Omental fat pad (tissue), 4 donors: ENCODE measurements around the gene PPP3CA. TPM values are rescaled to one million over a fixed set of nuclear protein-coding genes. Genes with fewer than 3 reads are reported as not detected.

Source experiments
- ATAC-seq: fragments of 150-250 bp; one replicate; pipeline ENCODE4 v1.9.1; 2016; ENCODE audit warnings: mild to moderate bottlenecking, moderate library complexity; ENCODE audit not compliant: low FRiP score
- DNase-seq: peaks from one replicate; pipeline ENCODE4 v3.0.0-alpha.2; 2019; ENCODE audit warnings: low spot score
- total RNA-seq, 4 donors: library from RNA; depleted of rRNA; stranded (reverse); fragments of >200 nt; gene quantifications; one replicate each; pipeline ENCODE4 v1.1.0, GENCODE V29; 2016
- TF ChIP-seq, protein P1 (sequence below), 3 donors: fragments of 450-650 bp; IDR thresholded peaks; one replicate each; pipeline ENCODE4 v1.5.1; 2016 to 2017; ENCODE audit warnings: antibody characterized with exemption in 3 of 3, mild to moderate bottlenecking in 3 of 3, moderate library complexity in 2 of 3

PPP3CA gene
- total RNA-seq, 4 donors from 2014 or later = 29.8 to 56.6 (median 35.3) TPM

DNA sequence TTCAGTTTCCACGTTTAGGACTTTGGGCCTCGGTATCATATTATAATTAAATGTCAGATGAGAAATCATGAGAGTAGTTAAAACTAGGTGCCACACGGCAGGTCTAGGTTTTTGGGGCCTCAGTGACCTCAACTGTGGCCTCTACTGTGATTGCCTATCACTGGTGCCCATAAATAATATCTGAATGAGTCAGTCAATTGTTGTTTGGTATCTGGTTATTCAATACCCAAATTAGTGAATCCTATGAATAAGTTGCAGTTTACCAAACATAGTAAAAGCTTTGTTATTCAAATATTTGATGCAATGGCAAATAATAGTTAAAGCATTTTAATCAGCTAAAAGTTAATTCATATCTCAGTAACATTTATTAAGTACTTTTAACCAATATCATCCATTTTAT, 188.8 kb downstream of the PPP3CA start:
- DNase-seq = no peak
- TF ChIP-seq, protein P1, sequence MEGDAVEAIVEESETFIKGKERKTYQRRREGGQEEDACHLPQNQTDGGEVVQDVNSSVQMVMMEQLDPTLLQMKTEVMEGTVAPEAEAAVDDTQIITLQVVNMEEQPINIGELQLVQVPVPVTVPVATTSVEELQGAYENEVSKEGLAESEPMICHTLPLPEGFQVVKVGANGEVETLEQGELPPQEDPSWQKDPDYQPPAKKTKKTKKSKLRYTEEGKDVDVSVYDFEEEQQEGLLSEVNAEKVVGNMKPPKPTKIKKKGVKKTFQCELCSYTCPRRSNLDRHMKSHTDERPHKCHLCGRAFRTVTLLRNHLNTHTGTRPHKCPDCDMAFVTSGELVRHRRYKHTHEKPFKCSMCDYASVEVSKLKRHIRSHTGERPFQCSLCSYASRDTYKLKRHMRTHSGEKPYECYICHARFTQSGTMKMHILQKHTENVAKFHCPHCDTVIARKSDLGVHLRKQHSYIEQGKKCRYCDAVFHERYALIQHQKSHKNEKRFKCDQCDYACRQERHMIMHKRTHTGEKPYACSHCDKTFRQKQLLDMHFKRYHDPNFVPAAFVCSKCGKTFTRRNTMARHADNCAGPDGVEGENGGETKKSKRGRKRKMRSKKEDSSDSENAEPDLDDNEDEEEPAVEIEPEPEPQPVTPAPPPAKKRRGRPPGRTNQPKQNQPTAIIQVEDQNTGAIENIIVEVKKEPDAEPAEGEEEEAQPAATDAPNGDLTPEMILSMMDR (IDR thresholded peaks at IDR 0.05) = no peak
- no peak for ATAC-seq

DNA sequence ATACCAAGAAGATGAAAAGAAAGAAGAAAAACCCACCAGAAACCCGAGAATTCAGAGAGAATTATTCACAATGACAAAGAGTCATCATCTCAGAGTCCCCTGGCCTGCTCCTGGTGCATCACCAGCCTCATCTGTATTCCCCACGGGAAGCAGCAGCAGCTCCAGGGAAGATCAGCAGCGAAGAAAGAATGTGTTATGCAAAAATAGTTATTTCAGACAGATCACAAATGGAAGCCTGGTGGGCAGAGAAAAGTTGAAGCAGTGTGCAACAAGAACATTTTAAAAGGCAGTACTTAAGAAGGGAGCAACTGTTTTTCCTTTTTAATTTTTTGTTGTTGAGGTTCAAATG, 189.2 kb downstream of the PPP3CA start:
- ATAC-seq = no peak
- TF ChIP-seq, protein P1 (IDR thresholded peaks at IDR 0.05) = no peak
- DNase-seq = no peak

DNA sequence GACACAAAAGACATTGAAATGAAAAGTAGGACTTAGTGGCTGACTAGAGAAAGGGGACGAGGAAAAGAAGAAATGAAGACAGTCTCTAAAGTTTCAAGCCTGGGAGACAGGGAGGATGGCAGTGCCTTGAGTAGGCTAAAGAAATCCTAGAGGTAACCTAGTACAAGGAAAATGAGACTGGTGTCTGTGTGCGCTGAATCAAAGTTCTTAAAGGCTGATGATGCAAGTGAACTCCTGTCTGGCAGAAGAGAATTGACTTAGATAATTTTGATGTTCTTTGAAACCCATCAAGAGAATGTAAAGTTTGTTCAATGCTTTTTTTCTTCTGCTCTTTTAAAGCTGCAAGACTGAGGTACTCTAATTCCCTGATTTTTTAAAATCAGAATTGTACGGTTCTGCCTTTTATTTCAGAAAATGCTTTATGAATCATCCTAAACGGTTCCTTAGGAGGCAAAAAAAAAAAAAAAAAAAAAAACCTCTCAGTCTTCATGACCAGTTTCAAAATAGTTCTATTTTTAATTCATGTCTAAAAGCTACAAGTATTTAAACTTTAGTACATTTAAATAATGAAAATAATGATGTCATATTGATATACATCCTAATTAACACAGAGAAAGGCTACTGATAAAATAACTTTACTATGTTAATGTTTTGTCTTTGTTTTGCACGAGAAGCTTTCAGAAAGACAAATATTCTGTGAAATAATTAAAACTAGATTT, 189.8 kb downstream of the PPP3CA start:
- no peak for DNase-seq
- ATAC-seq = no peak
- TF ChIP-seq, protein P1 (IDR thresholded peaks at IDR 0.05) = no peak

DNA sequence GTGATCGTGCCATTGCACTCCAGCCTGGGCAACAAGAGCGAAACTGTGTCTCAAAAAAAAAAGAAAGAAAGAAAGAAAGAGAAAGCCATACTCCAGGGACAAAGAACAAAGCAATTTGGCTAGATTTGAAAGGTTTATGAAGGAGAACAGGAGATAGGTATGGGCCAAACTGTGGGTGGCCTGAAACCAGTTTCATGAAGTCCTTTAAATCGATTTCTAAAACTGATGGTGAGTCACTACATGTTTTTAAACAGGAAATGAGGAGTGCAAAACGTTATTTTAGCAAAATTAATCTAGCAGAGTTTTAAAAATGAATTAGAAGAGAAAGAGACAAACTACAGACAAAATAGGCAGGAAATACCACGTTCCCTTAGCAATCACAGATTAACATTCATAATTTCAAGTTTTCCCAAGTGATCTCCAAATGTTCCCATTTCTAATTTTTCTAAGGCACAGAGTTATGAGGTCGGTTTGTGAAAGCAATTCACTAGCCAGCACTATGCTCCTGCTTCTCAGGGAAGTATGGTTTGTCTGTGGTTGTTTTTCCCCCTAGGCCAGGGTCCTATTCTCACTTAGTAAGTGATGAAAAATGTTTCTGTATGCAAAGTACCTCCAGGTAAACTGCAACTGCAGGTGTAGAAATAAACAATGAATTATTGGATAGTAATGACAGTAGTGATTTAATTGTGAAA, 190.6 kb downstream of the PPP3CA start:
- ATAC-seq (no peak), DNase-seq (no peak)
- TF ChIP-seq, protein P1 (IDR thresholded peaks at IDR 0.05) = no peak

DNA sequence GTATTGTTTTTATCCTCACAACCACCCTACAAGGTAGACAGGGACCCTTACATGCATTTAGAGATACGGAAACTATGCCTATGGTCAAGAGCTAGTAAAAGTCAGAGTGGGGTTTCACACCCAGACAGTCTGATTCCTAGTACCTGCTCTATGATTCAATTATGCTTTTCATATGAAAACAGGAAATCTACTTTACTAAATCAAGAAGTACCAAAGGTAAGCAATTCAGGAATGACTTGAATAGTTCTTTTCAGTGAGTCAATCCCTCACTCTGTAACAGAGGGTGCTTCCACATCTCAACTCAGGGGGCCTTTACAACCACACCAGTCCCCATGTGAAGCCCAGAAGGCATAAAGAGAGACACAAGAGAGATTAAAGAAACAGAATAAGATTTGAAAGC, 191.4 kb downstream of the PPP3CA start:
- DNase-seq = no peak
- no peak for ATAC-seq
- TF ChIP-seq, protein P1 (IDR thresholded peaks at IDR 0.05) = no peak

DNA sequence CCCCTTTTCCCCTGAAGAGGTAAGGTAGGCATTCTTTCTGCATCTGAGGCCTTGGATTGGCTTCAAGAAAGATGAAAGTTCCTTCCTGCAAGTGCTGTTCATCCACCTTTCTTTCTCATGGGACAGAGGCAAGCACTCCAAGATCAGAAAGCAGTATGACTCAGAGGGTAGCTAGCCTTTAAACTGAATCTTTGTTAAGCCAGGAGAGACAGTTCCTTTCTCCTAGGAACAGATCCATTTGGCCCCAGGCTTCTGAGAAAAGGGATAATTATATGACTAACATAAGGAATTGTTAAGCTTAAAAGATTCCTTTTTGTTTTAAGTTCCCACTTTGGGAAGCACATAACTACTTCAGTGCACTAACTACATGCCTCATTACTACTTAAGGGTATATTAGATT, 192.0 kb downstream of the PPP3CA start:
- TF ChIP-seq, protein P1 (IDR thresholded peaks at IDR 0.05) = no peak
- ATAC-seq (no peak), DNase-seq (no peak)

DNA sequence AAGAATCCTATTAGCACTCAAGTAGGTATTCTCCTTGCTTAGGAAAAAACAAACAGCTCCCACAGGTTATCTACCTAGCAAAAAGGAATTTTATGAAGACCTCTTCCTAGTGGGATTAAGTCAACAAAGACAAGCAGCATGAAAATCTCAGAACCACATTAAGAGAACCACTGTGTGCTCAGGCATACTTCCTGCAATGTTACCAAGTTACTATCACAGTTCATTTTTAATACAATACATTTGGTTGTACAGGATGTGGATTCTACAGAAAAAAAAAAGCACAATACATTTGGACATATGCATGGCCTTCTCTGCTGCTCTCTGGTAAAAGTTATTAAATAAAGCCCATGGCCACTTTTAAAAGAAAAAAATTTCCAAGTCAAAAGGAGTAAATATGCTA, 193.7 kb downstream of the PPP3CA start:
- no peak for DNase-seq
- no peak for ATAC-seq
- TF ChIP-seq, protein P1 (IDR thresholded peaks at IDR 0.05) = no peak
